K562 (cell line): Measurements from ENCODE around the gene WT1. TPM values are rescaled to one million over a fixed set of nuclear protein-coding genes. Genes with fewer than 3 reads are reported as not detected.

ENCODE experiments used
- AFF4 ChIP-seq: sonication (generic); formaldehyde crosslinking; IDR thresholded peaks from 2 replicates; pipeline ENCODE4 v1.8.0; 2023; ENCODE audit warnings: mild to moderate bottlenecking, missing genetic modification reagents
- E4F1 ChIP-seq: fragments of 250-450 bp; sonication (Bioruptor Pico); IDR thresholded peaks from 2 replicates; pipeline ENCODE4 v1.5.0; 2021; ENCODE audit warnings: mild to moderate bottlenecking, borderline replicate concordance
- ELK3 ChIP-seq: fragments of 450-650 bp; formaldehyde crosslinking; IDR thresholded peaks from 2 replicates; pipeline ENCODE4 v1.4.0; 2020; ENCODE audit warnings: mild to moderate bottlenecking
- ETS1 ChIP-seq: conservative IDR thresholded peaks from 2 replicates; pipeline ENCODE4 v1.6.1; 2011; ENCODE audit warnings: low read depth, mild to moderate bottlenecking, low read length; ENCODE audit not compliant: control insufficient read depth
- GTF3C2 ChIP-seq: IDR thresholded peaks from 3 replicates; pipeline ENCODE4 v1.6.1; 2011; ENCODE audit warnings: borderline replicate concordance, mild to moderate bottlenecking, moderate library complexity; ENCODE audit not compliant: insufficient read length; ENCODE audit errors: extremely low read depth
- HDAC6 ChIP-seq: IDR thresholded peaks from 2 replicates; pipeline ENCODE4 v1.6.1; 2012; ENCODE audit warnings: low read depth, mild to moderate bottlenecking, control low read depth, inconsistent platforms, low read length, moderate library complexity
- KDM1A ChIP-seq, 2 experiments: fragments of 450-650 bp; IDR thresholded peaks; 2 replicates each; pipeline ENCODE4 v1.6.1; 2016; ENCODE audit warnings: mild to moderate bottlenecking in 2 of 2
- MAFG ChIP-seq: fragments of 450-650 bp; conservative IDR thresholded peaks from 2 replicates; pipeline ENCODE4 v1.6.1; 2016; ENCODE audit warnings: missing genetic modification characterization, missing compliant biosample characterization
- RNF219 ChIP-seq: fragments of 250-450 bp; sonication (Bioruptor Pico); IDR thresholded peaks from 2 replicates; pipeline ENCODE4 v1.5.0; 2022; ENCODE audit warnings: mild to moderate bottlenecking
- SOX6 ChIP-seq: fragments of 450-650 bp; IDR thresholded peaks from 2 replicates; pipeline ENCODE4 v1.6.1; 2014; ENCODE audit warnings: mild to moderate bottlenecking
- TRIM24 ChIP-seq, 2 experiments: fragments of 450-650 bp; IDR thresholded peaks; 2 replicates each; pipeline ENCODE4 v1.6.1; 2016
- polyA plus RNA-seq, 8 experiments: library from polyadenylated mRNA; depleted of rRNA in 4 of 8; stranded (reverse) in 5 of 8; unstranded in 3 of 8; fragments of >200 nt; fragmentation: Nextera tagmentation in 2 of 8; fragmentation: Illumina TruSeq in 1 of 8; extraction: Ambion mirVana in 2 of 8; extraction: Trizol in 1 of 8; gene quantifications; 2 replicates each; pipeline versions ENCODE4 v1.2.1 to v1.2.3, GENCODE V29; 2011 to 2014; ENCODE audit warnings: inconsistent platforms in 1 of 8, missing spikeins in 1 of 8
- total RNA-seq, 7 experiments: library from RNA; depleted of rRNA in 6 of 7; stranded (reverse); fragments of >200 nt in 6 of 7; fragmentation: Illumina TruSeq in 2 of 7; extraction: Trizol in 2 of 7; gene quantifications; 2 replicates each; pipeline versions ENCODE4 v1.2.1 to v1.2.3, GENCODE V29; 2011 to 2021; ENCODE audit warnings: low replicate concordance in 1 of 7

Gene WT1
- total and polyA plus RNA-seq, 9 of the 15 experiments (the other 6 are each of a cell fraction or from before 2014, with no cell fraction given), result 7.1 to 33.8 (median 19.4) TPM

- TF ChIP-seq AFF4 (CRISPR knock-in tag), result 0 out of 2 replicates have a peak, but pooled peaks have one; percentile 42
- no peak for TF ChIP-seq GTF3C2
- no peak for TF ChIP-seq ELK3
- no peak for TF ChIP-seq KDM1A (IDR thresholded peaks at IDR 0.05)
- no peak for TF ChIP-seq RNF219 (CRISPR knock-in tag)
- TF ChIP-seq ETS1, result peak; percentile 82; the same call in 1 of the 2 replicates
- no peak for TF ChIP-seq E4F1 (CRISPR knock-in tag)
- no peak for TF ChIP-seq MAFG (tag)
- TF ChIP-seq TRIM24 (IDR thresholded peaks at IDR 0.05), result no peak
- TF ChIP-seq HDAC6, result no peak
- TF ChIP-seq SOX6, result no peak
These were observed 14.1 kb downstream of the WT1 start (continued) for GRCh38 chr11:32420937-32421901.
